ENCODE data around the gene CEP170B.

GRCh38 chr14:104929268-104930230 is 64.5 kb downstream of the CEP170B start:
- TF ChIP-seq ZNF18 (CRISPR knock-in tag; IDR thresholded peaks at IDR 0.05; ENCODE audit: insufficient replicate concordance) (no peak), FOXJ3 (CRISPR knock-in tag; IDR thresholded peaks at IDR 0.05; ENCODE audit: borderline replicate concordance) (no peak), SIN3A (IDR thresholded peaks at IDR 0.05; ENCODE audit: borderline replicate concordance, low read depth, low read length) (no peak), SALL2 (CRISPR knock-in tag; IDR thresholded peaks at IDR 0.05) (no peak), BRCA1 (CRISPR knock-in tag; IDR thresholded peaks at IDR 0.05) (no peak), TBL1XR1 (IDR thresholded peaks at IDR 0.05; ENCODE audit: borderline replicate concordance, low read length, partially characterized antibody) (no peak), AHR (CRISPR knock-in tag; IDR thresholded peaks at IDR 0.05) (no peak), GLI4 (CRISPR knock-in tag; IDR thresholded peaks at IDR 0.05; ENCODE audit: borderline replicate concordance) (no peak), NR1H2 (CRISPR knock-in tag; IDR thresholded peaks at IDR 0.05; ENCODE audit: borderline replicate concordance, low read depth) (no peak)
